GM12878 (cell line): ENCODE measurements around the gene SLC12A7. TPM values are rescaled to one million over a fixed set of nuclear protein-coding genes. Genes with fewer than 3 reads are reported as not detected.

ENCODE experiments used
- ATAC-seq: fragments of 200-7000 bp; cut with Tn5 transposase; 3 replicates; pipeline ENCODE4 v1.9.1; 2020; ENCODE audit warnings: mild to moderate bottlenecking, moderate library complexity
- BruUV-seq: library from RNA; stranded (reverse); fragments of 400-500 nt; replicated peaks from 2 replicates; lab custom pipeline; 2021; lab: Mats Ljungman, UMichigan
- CTCF ChIA-PET: fragments of 300-600 bp; sonication (Branson Sonifier 250); formaldehyde crosslinking; extraction: SDS; loops from one replicate; lab custom pipeline; 2021; ENCODE audit warnings: inconsistent platforms; lab: Yijun Ruan, JAX
- POLR2A ChIA-PET: fragments of 350-600 bp; formaldehyde crosslinking; extraction: SDS; loops from one replicate; lab custom pipeline; 2021; ENCODE audit warnings: inconsistent platforms; lab: Charles Lee
- RAD21 ChIA-PET: fragments of 300-600 bp; sonication (Branson Sonifier 250); formaldehyde crosslinking; loops from one replicate; lab custom pipeline; 2023; ENCODE audit warnings: antibody characterized with exemption; ENCODE audit not compliant: unreplicated experiment; lab: Charles Lee
- SMC1A ChIA-PET: fragments of 300-600 bp; sonication (Branson Sonifier 250); formaldehyde crosslinking; loops from one replicate; lab custom pipeline; 2023; ENCODE audit not compliant: unreplicated experiment, uncharacterized antibody; lab: Charles Lee
- DNase-seq: peaks from one replicate; pipeline ENCODE4 v3.0.0-alpha.2; 2011; ENCODE audit warnings: low read depth, low spot score
- FAIRE-seq: peaks from 3 replicates; lab custom pipeline; 2011; peaks lifted over from hg19 to GRCh38; lab: Jason Lieb, UNC
- H2AFZ ChIP-seq: 2 replicates; pipeline ENCODE4 v1.6.0; 2011; ENCODE audit warnings: low read depth, low read length, control low read depth; ENCODE audit not compliant: control insufficient read depth
- H3K27ac ChIP-seq: 2 replicates; pipeline ENCODE4 v1.5.1; 2011; ENCODE audit warnings: control low read depth; ENCODE audit not compliant: control insufficient read depth, insufficient read depth
- H3K27me3 ChIP-seq, 2 experiments: replicated peaks in 1 of 2; 2 replicates each; pipeline versions ENCODE4 v1.6.0 to v1.6.1; 2011; ENCODE audit warnings: low read length in 1 of 2; ENCODE audit not compliant: control insufficient read depth in 2 of 2, insufficient read depth in 2 of 2
- H3K36me3 ChIP-seq, 2 experiments: 2 replicates each; pipeline ENCODE4 v1.5.1; 2011; ENCODE audit warnings: low read length in 1 of 2; ENCODE audit not compliant: control insufficient read depth in 2 of 2, insufficient read depth in 2 of 2
- H3K4me1 ChIP-seq: 2 replicates; pipeline ENCODE4 v1.6.1; 2011; ENCODE audit warnings: mild to moderate bottlenecking, low read length, moderate library complexity, mixed read lengths; ENCODE audit not compliant: control insufficient read depth, insufficient read depth
- H3K4me2 ChIP-seq: 2 replicates; pipeline ENCODE4 v1.6.0; 2011; ENCODE audit warnings: control low read depth; ENCODE audit not compliant: control insufficient read depth, insufficient read depth
- H3K4me3 ChIP-seq: fragments of 200-600 bp; sonication (generic); 2 replicates; pipeline ENCODE4 v1.5.1; 2016
- H3K79me2 ChIP-seq: 2 replicates; pipeline ENCODE4 v1.6.0; 2011; ENCODE audit warnings: low read length; ENCODE audit not compliant: control insufficient read depth, insufficient read depth
- H3K9ac ChIP-seq: 2 replicates; pipeline ENCODE4 v1.8.0; 2011; ENCODE audit warnings: low read length, control low read depth, mixed read lengths; ENCODE audit not compliant: control insufficient read depth, insufficient read depth
- H3K9me3 ChIP-seq: replicated peaks from 3 replicates; pipeline ENCODE4 v1.5.1; 2011; ENCODE audit warnings: mild to moderate bottlenecking, low read length; ENCODE audit not compliant: control insufficient read depth, insufficient read depth
- H4K20me1 ChIP-seq: 2 replicates; pipeline ENCODE4 v1.6.0; 2011; ENCODE audit not compliant: control insufficient read depth, insufficient read depth
- BCLAF1 ChIP-seq: fragments of 450-650 bp; IDR thresholded peaks from 2 replicates; pipeline ENCODE4 v1.6.1; 2017; ENCODE audit warnings: antibody characterized with exemption, mild to moderate bottlenecking, moderate library complexity
- FOXK2 ChIP-seq: fragments of 450-650 bp; IDR thresholded peaks from 2 replicates; pipeline ENCODE4 v1.6.1; 2017; ENCODE audit warnings: mild to moderate bottlenecking, moderate library complexity
- NBN ChIP-seq: fragments of 450-650 bp; IDR thresholded peaks from 2 replicates; pipeline ENCODE4 v1.6.1; 2016
- NFYB ChIP-seq: IDR thresholded peaks from 2 replicates; pipeline ENCODE4 v1.6.1; 2011; ENCODE audit warnings: low read depth, mild to moderate bottlenecking, low read length, improper control_type of control experiment, moderate library complexity; ENCODE audit not compliant: insufficient read depth
- POLR2AphosphoS5 ChIP-seq: IDR thresholded peaks from 2 replicates; pipeline ENCODE4 v1.6.1; 2011; ENCODE audit warnings: mild to moderate bottlenecking, low read length, inconsistent platforms
- RFX5 ChIP-seq: IDR thresholded peaks from 2 replicates; pipeline ENCODE4 v1.6.1; 2011; ENCODE audit warnings: low read depth, low read length, improper control_type of control experiment
- ZNF384 ChIP-seq: IDR thresholded peaks from 2 replicates; pipeline ENCODE4 v1.6.1; 2012; ENCODE audit warnings: low read depth, mild to moderate bottlenecking, low read length, improper control_type of control experiment, borderline replicate concordance
- WGBS: methylation state at CpG from one replicate; pipeline ENCODE4 v1.1.6; 2016; ENCODE audit warnings: low lambda C conversion rate; ENCODE audit not compliant: insufficient replicate concordance, insufficient coverage; ENCODE audit errors: missing lambda C conversion rate; 5-methylcytosine and 5-hydroxymethylcytosine counted together
- in situ Hi-C: fragments of 300-500 bp; cut with MboI; formaldehyde crosslinking; loops from 9 replicates; pipeline ENCODE4 v1.14.3; 2018; ENCODE audit warnings: mixed read lengths
- intact Hi-C: fragments of 100-400 bp; cut with micrococcal nuclease; formaldehyde crosslinking; loops from one replicate; pipeline ENCODE4 v1.14.2; 2022; ENCODE audit not compliant: unreplicated experiment
- polyA plus RNA-seq, 11 experiments: library from polyadenylated mRNA; depleted of rRNA in 4 of 11; unstranded in 6 of 11; stranded (reverse) in 5 of 11; fragments of >200 nt; fragmentation: Nextera tagmentation in 4 of 11; fragmentation: Illumina TruSeq in 1 of 11; extraction: Ambion mirVana in 4 of 11; extraction: Trizol in 1 of 11; gene quantifications; 1 replicate in 1 of 11; 2 replicates in 10 of 11; pipeline versions ENCODE4 v1.2.1 to v1.2.3, GENCODE V29; 2011 to 2016; ENCODE audit warnings: inconsistent platforms in 2 of 11, missing spikeins in 2 of 11, low read depth in 1 of 11
- total RNA-seq, 4 experiments: library from RNA; depleted of rRNA in 3 of 4; stranded (reverse); fragments of >200 nt in 3 of 4; fragmentation: Illumina TruSeq in 1 of 4; extraction: Trizol in 1 of 4; gene quantifications; 2 replicates each; pipeline versions ENCODE4 v1.2.1 to v1.2.3, GENCODE V29; 2013 to 2021

The SLC12A7 gene
- total and polyA plus RNA-seq, 10 of the 15 experiments (the other 5 are each of a cell fraction or from before 2014, with no cell fraction given): 0.10 to 10.0 (median 2.9) TPM

- no peak for FAIRE-seq
- ChIA-PET SMC1A (interaction anchor here (1.2 to 4.3 kb wide), 6 partner anchors 12 to 215 kb away, joined by 3 to 36 read pairs (median 7); no protein-coding TSS in a partner anchor), RAD21 (interaction anchor here (0.7 to 1.6 kb wide), 8 partner anchors 20 to 214 kb away, joined by 3 to 7 read pairs (median 3); no protein-coding TSS in a partner anchor), CTCF (interaction anchor here (0.8 to 5.4 kb wide), 7 partner anchors 10 to 215 kb away, joined by 3 to 61 read pairs (median 7); no protein-coding TSS in a partner anchor), POLR2A (interaction anchor here (1.2 kb wide), 1 partner anchor 82 kb away, joined by 3 read pairs; no protein-coding TSS in a partner anchor)
- Histone ChIP-seq H4K20me1 (no peaks in the 10 kb centered on the region), H3K4me3 (no peak overlapping the region), H3K27ac (no peak overlapping the region), H3K27me3 (no peaks in the 10 kb centered on the region), H2AFZ (no peak overlapping the region), H3K36me3 (no peaks in the 10 kb centered on the region), H3K9ac (no peak overlapping the region), H3K79me2 (no peaks in the 10 kb centered on the region), H3K9me3 (no peaks in the 10 kb centered on the region), H3K4me2 (no peak overlapping the region), H3K4me1 (peaks cover 29% of the 10 kb centered on the region)
- in situ Hi-C loops: no loop called here
- TF ChIP-seq ZNF384: no peak
- peak; percentile 88 for TF ChIP-seq NFYB
- TF ChIP-seq POLR2AphosphoS5: no peak
- no peak for TF ChIP-seq BCLAF1
- TF ChIP-seq RFX5: no peak
- no peak for TF ChIP-seq NBN
- no peak for TF ChIP-seq FOXK2
- DNase-seq: no peak
- intact Hi-C loops: no loop called here
- no TSS peak for BruUV-seq
- 73% methylated on average over 30 of the region's 30 CpGs for WGBS
- ATAC-seq: no peak
Measured at GRCh38 chr5:1137567-1138444, 25.9 kb upstream of the SLC12A7 start.
